Neural cell (in vitro differentiated cells): ENCODE data around the gene TMOD3.

Source experiments
- CTCF ChIP-seq: fragments of 450-650 bp; IDR thresholded peaks from 2 replicates; pipeline ENCODE4 v1.5.1; 2014; ENCODE audit warnings: antibody characterized with exemption, mild to moderate bottlenecking, moderate library complexity; ENCODE audit not compliant: poor library complexity, severe bottlenecking
- EZH2 ChIP-seq: fragments of 200-600, 300-800 bp; shearing (Covaris generic), sonication (generic); IDR thresholded peaks from 2 replicates; pipeline ENCODE4 v1.6.1; 2014; ENCODE audit warnings: antibody characterized with exemption, low read length, borderline replicate concordance, mild to moderate bottlenecking; ENCODE audit not compliant: insufficient read depth, poor library complexity, severe bottlenecking
- SMC3 ChIP-seq: fragments of 450-650 bp; conservative IDR thresholded peaks from 2 replicates; pipeline ENCODE4 v1.6.1; 2014; ENCODE audit warnings: antibody characterized with exemption, mild to moderate bottlenecking, moderate library complexity; ENCODE audit not compliant: poor library complexity

GRCh38 chr15:51887887-51888592, 58.6 kb downstream of the TMOD3 start:
- TF ChIP-seq EZH2 (no peak), CTCF (no peak), SMC3 (no peak)
